ENCODE results near the gene HCN3.

HCN3 gene

GRCh38 chr1:155324717-155325602, 47.7 kb downstream of the HCN3 start (continued):
- TF ChIP-seq ZXDB (tag by site-specific recombination; IDR thresholded peaks at IDR 0.05) (peak; percentile 10; the same call in 1 of the 2 replicates), ZNF174 (tag by site-specific recombination; IDR thresholded peaks at IDR 0.05) (no peak), ZNF571 (tag by site-specific recombination; IDR thresholded peaks at IDR 0.05) (no peak), ZNF239 (tag by site-specific recombination; IDR thresholded peaks at IDR 0.05) (no peak), ZNF521 (tag by site-specific recombination; IDR thresholded peaks at IDR 0.05) (no peak), ZNF335 (tag by site-specific recombination; conservative IDR thresholded peaks at IDR 0.05) (peak; percentile 49), ZNF132 (tag by site-specific recombination; IDR thresholded peaks at IDR 0.05; ENCODE audit: borderline replicate concordance) (no peak), KLF17 (tag by site-specific recombination; IDR thresholded peaks at IDR 0.05) (peak; percentile 18; the same call in 1 of the 2 replicates), ZNF140 (tag by site-specific recombination; IDR thresholded peaks at IDR 0.05) (no peak), ZNF585B (tag by site-specific recombination; IDR thresholded peaks at IDR 0.05) (no peak), ZNF433 (tag by site-specific recombination; IDR thresholded peaks at IDR 0.05; ENCODE audit: low read depth) (no peak), ZNF169 (tag by site-specific recombination; IDR thresholded peaks at IDR 0.05) (no peak), REST (tag by site-specific recombination; IDR thresholded peaks at IDR 0.05) (peak; percentile 40; the same call in 1 of the 2 replicates), ZNF292 (tag by site-specific recombination; IDR thresholded peaks at IDR 0.05; ENCODE audit: borderline replicate concordance, low read depth) (0 out of 2 replicates have a peak, but pooled peaks have one; percentile 2), ZNF701 (tag by site-specific recombination; IDR thresholded peaks at IDR 0.05) (no peak), IKZF3 (tag by site-specific recombination; IDR thresholded peaks at IDR 0.05) (peak; percentile 92), ZNF391 (tag by site-specific recombination; IDR thresholded peaks at IDR 0.05; ENCODE audit: borderline replicate concordance, low read depth) (no peak), PRDM1 (tag by site-specific recombination; IDR thresholded peaks at IDR 0.05) (peak; percentile 47; the same call in 1 of the 2 replicates), KLF7 (tag by site-specific recombination; IDR thresholded peaks at IDR 0.05; ENCODE audit: borderline replicate concordance) (peak; percentile 41; the same call in 1 of the 2 replicates), ZNF223 (tag by site-specific recombination; IDR thresholded peaks at IDR 0.05) (no peak), ZNF10 (tag by site-specific recombination; IDR thresholded peaks at IDR 0.05) (peak; percentile 92), ZNF394 (tag by site-specific recombination; IDR thresholded peaks at IDR 0.05; ENCODE audit: borderline replicate concordance) (peak; percentile 38), ZNF24 (tag by site-specific recombination; IDR thresholded peaks at IDR 0.05) (0 out of 2 replicates have a peak, but pooled peaks have one; percentile 41), WT1 (tag by site-specific recombination; IDR thresholded peaks at IDR 0.05) (peak; percentile 56; the same call in 1 of the 2 replicates), ZBTB10 (tag by site-specific recombination; IDR thresholded peaks at IDR 0.05) (no peak), ZNF138 (tag by site-specific recombination; IDR thresholded peaks at IDR 0.05; ENCODE audit: borderline replicate concordance) (no peak), REPIN1 (tag by site-specific recombination; IDR thresholded peaks at IDR 0.05; ENCODE audit: low read depth) (no peak), SP2 (tag by site-specific recombination; IDR thresholded peaks at IDR 0.05) (peak; percentile 10; the same call in 1 of the 2 replicates), ZNF639 (tag by site-specific recombination; IDR thresholded peaks at IDR 0.05) (no peak), ZNF341 (tag by site-specific recombination; IDR thresholded peaks at IDR 0.05; ENCODE audit: low read depth) (peak; percentile 97), ZBTB21 (tag by site-specific recombination; IDR thresholded peaks at IDR 0.05) (no peak), ZNF626 (tag by site-specific recombination; IDR thresholded peaks at IDR 0.05) (no peak)

Data from HEK293 (cell line).